ENCODE results near the gene CYTH1. TPM values are rescaled to one million over a fixed set of nuclear protein-coding genes. Genes with fewer than 3 reads are reported as not detected.
A peak's percentile ranks its signal among the peaks of the same experiment; 100 is the strongest.

The CYTH1 gene
- polyA plus RNA-seq, 1 of the 3 experiments (the other 2 are of a cell fraction), result 23.8 TPM

DNA sequence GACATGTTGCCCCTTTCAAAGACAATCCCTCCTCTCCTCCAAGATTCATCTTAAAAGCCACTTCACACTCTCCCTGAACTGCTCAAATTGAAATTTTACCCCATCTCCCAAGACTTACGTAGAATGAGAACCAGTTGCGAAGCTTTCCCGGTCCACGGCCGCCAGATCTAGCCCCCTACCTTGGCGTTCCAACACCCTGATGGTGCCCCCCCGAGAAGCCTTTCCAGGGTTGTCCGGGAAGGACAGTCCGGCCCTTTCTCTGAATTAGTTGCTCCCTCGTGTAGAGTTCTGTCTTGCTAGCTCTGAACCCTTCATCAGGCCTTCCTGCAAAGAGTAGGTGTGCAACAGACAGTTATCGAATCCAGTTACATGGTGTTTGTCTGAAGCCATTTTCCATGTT, 144.9 kb downstream of the CYTH1 start:
- no peaks in the 10 kb centered on the region for H4K20me1 ChIP-seq (ENCODE audit: insufficient read depth)
- no peaks in the 10 kb centered on the region for H3K4me1 ChIP-seq (ENCODE audit: control insufficient read depth in 1 of 2, insufficient read depth in 2 of 2, low read depth in 1 of 2, low read length in 1 of 2)
- no peak overlapping the region for H3K4me2 ChIP-seq
- no peak overlapping the region for H3K4me3 ChIP-seq (ENCODE audit: low read depth in 2 of 2, low read length in 1 of 2)
- peak; percentile 6 for DNase-seq
- no peak overlapping the region for H3K27ac ChIP-seq (ENCODE audit: low read depth in 2 of 2, low read length in 1 of 2)
- 0 out of 2 replicates have a peak, but pooled peaks cover 6% of the 10 kb centered on the region for H3K27me3 ChIP-seq (ENCODE audit: insufficient read depth)
- POLR2A ChIA-PET, result no interaction called here
- no peaks in the 10 kb centered on the region for H3K9me3 ChIP-seq
- no peaks in the 10 kb centered on the region for H3K79me2 ChIP-seq (ENCODE audit: insufficient read depth)
- CTCF ChIA-PET, result no interaction called here
- H2AFZ ChIP-seq (ENCODE audit: low read depth), result no peak overlapping the region
- no peak overlapping the region for H3K9ac ChIP-seq
- H3F3A ChIP-seq (replicated peaks; ENCODE audit: insufficient read depth), result no peaks in the 10 kb centered on the region
- no peaks in the 10 kb centered on the region for H3K36me3 ChIP-seq (replicated peaks in 1 of 2; ENCODE audit: control insufficient read depth in 1 of 2, insufficient read depth in 2 of 2, low read length in 1 of 2)
- TF ChIP-seq FOSL2 (IDR thresholded peaks at IDR 0.05; ENCODE audit: borderline replicate concordance, low read depth), result no peak
- TF ChIP-seq CTCF (IDR thresholded peaks at IDR 0.05), result no peak
- TF ChIP-seq USF2 (IDR thresholded peaks at IDR 0.05; ENCODE audit: borderline replicate concordance, low read depth, low read length), result no peak
- TF ChIP-seq MEF2A (IDR thresholded peaks at IDR 0.05; ENCODE audit: borderline replicate concordance, low read depth), result no peak
- no peak for TF ChIP-seq ELF1 (IDR thresholded peaks at IDR 0.05)
- TF ChIP-seq YY1 (IDR thresholded peaks at IDR 0.05; ENCODE audit: low read depth), result no peak
- TF ChIP-seq MXI1 (IDR thresholded peaks at IDR 0.05; ENCODE audit: low read depth, low read length), result no peak
- no peak for TF ChIP-seq REST (IDR thresholded peaks at IDR 0.05; ENCODE audit: low read depth, low read length)
- no peak for TF ChIP-seq ZBTB33 (IDR thresholded peaks at IDR 0.05; ENCODE audit: borderline replicate concordance, low read depth)
- no peak for TF ChIP-seq RFX5 (IDR thresholded peaks at IDR 0.05; ENCODE audit: low read length)
- 85% methylated on average over 11 of the region's 11 CpGs for WGBS (ENCODE audit: low lambda C conversion rate)
- H3K9me2 ChIP-seq, result no peaks in the 10 kb centered on the region
